Measurements from ENCODE around the gene CLTA.

- TF ChIP-seq EZH2 (IDR thresholded peaks at IDR 0.05; ENCODE audit: insufficient read depth, poor library complexity, severe bottlenecking), result no peak
- no peak for TF ChIP-seq EZH2phosphoT487 (IDR thresholded peaks at IDR 0.05; ENCODE audit: insufficient read depth, low read depth)
Observed at GRCh38 chr9:36214571-36214970, 23.9 kb downstream of the CLTA start.
